NOMO-1 treated with DMSO at 0.1 percent for 48 hours (cell line): ENCODE measurements around the gene DOCK1.

Experiments
- DNase-seq: peaks from one replicate; lab custom pipeline; 2025; ENCODE audit not compliant: unreplicated experiment; lab: John Stamatoyannopoulos, UW

The DOCK1 gene

GRCh38 chr10:127472976-127473375 is 567.7 kb downstream of the DOCK1 start:
- no peak for DNase-seq

GRCh38 chr10:127474501-127474900 is 569.3 kb downstream of the DOCK1 start:
- no peak for DNase-seq

GRCh38 chr10:127485153-127485857 is 580.1 kb downstream of the DOCK1 start:
- no peak for DNase-seq

GRCh38 chr10:127486355-127486754 is 581.1 kb downstream of the DOCK1 start:
- no peak for DNase-seq

GRCh38 chr10:127492607-127493250 is 587.5 kb downstream of the DOCK1 start:
- no peak for DNase-seq

GRCh38 chr10:127496035-127496434 is 590.8 kb downstream of the DOCK1 start:
- no peak for DNase-seq

- DNase-seq: no peak
Measured at GRCh38 chr10:127497685-127498084, 592.5 kb downstream of the DOCK1 start.

- no peak for DNase-seq
Measured at GRCh38 chr10:127498087-127498486, 592.9 kb downstream of the DOCK1 start.

GRCh38 chr10:127500127-127500526 is 594.9 kb downstream of the DOCK1 start:
- DNase-seq: no peak
